CD4-positive, alpha-beta T cell treated with Interleukin-12 subunit alpha and Interleukin-12 subunit beta, for 1 hour (primary cell): ENCODE measurements around the gene COTL1.
A peak's percentile ranks its signal among the peaks of the same experiment; 100 is the strongest.

Experiments
- DNase-seq: peaks from one replicate; pipeline ENCODE4 v3.0.0-alpha.2; 2020

The COTL1 gene

DNA sequence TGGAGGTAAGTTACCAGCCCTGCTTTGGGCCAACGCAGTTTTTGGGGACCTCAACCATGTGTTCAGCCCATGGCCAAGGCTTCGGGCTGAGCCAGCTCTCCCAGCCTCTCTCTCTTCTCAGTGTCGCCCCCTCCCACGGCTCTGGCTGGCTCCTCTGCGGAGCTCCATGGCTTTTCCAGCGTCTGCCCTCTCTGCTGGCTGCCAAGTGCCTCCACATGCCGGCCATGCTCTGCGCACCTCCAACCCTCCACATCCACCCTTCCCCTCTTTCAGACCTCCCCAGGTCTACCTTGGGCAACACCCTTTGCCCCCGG, 23.2 kb downstream of the COTL1 start:
- DNase-seq: no peak

DNA sequence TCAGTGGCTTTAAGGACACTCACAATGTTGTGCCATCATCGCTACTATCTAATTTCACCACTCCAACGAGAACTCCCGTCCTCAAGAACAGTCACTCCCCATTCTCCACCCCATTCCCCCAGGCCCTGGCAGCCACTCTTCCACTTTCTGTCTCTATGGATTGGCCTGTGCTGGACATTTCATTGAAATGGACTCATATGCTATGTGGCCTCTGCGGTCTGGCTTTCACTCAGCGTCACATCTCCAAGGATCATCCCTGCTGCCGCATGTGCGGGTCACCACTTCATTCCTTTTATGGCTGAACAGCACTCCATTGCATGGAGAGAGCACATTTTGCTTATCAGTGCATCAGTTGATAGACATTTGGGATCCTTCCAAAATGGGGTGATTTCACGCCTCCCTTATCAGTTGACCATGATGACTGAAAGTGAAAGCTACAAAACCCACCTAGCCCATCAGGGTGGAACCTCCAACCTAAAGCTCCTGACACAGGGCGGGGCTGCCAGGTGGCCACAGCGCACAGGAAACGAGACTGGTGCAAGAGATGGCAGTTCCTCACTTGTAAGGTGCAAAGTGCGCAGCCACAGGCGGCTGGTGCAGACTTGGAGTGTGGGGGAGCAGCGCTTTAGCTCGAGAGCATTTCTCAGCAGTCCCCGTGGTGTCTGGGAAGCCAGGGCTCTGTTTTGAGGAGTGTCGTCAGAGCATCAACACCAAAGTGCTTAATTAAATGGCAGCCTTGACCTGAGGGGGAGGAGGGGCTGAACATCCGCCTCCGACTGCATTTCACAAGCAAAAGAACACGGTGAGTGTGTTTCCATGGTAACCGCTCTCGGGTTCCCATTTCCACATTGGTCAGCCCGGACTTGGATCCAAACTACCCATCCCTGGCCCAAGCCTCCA, 23.8 kb downstream of the COTL1 start:
- peak; percentile 88 for DNase-seq

- DNase-seq: no peak
Observed at GRCh38 chr16:84592718-84593117, 25.2 kb downstream of the COTL1 start.

DNA sequence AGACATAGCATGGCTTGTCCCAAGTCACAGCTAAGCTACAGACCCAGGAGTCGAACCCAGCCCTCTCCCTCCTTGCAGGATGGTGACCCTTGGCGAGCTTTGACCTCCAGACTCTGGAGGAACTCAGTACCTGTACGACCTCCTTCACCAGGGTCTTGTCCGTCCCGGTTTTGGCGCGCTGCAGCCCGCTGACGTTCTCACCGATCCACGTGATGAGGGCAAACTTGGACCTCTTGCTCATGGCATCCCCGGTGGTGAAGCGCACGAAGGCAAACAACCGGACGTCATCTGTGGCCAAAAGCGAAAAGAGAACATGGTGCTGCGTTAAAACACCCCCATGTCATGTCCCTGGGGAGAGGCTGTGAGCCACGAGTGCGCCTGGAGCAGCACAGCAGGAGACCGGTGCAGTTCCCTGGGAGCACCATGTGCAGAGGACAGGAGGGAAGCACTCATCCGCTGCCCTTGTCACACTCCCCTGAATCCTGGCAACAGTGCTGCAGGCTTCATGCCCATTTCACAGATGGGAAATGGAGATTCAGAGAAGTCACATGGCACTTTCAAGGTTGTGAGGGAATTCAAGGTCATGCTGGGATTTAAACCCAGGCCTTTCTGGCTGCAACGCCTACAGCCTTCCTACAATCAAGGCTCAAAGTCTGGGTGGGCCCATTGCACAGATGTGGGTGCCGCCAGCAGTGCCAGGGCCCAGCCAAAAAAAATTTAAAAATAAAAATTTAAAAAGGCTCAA, 27.7 kb downstream of the COTL1 start:
- DNase-seq: no peak

- DNase-seq: no peak
Observed at GRCh38 chr16:84588991-84589390, 28.9 kb downstream of the COTL1 start.

- no peak for DNase-seq
Observed at GRCh38 chr16:84585886-84586285, 32.0 kb downstream of the COTL1 start.

GRCh38 chr16:84585467-84585866, 32.4 kb downstream of the COTL1 start:
- DNase-seq: no peak

- no peak for DNase-seq
Observed at GRCh38 chr16:84584678-84585077, 33.2 kb downstream of the COTL1 start.

GRCh38 chr16:84583995-84584394, 33.9 kb downstream of the COTL1 start:
- DNase-seq: no peak

- DNase-seq: no peak
Observed at GRCh38 chr16:84582958-84583516, 34.8 kb downstream of the COTL1 start.

GRCh38 chr16:84581158-84581557, 36.7 kb downstream of the COTL1 start:
- DNase-seq: no peak

- no peak for DNase-seq
Observed at GRCh38 chr16:84579936-84580335, 37.9 kb downstream of the COTL1 start.

DNA sequence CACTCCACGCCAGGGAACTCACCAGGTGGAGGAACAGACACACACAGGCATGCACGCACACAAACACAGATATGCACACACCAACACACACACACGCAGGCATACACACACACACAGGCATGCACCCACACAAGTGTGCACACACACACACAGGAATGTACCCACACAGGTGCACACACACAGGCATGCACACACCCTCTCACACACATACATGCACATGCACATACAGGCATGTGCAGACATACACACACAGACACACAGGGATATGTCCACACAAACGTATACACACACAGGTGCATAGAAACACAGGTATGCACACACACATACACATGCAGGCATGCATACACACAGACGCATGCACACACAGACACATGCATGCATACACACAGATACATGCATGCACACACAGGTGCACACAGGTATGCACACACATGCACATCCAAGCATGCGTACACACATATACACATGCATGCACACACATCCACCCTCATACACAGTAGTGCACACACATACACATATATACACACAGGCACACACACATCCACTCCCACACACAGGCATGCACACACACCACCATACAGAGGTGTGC, 39.2 kb downstream of the COTL1 start:
- no peak for DNase-seq

GRCh38 chr16:84577034-84577803, 40.7 kb downstream of the COTL1 start:
- DNase-seq: no peak

DNA sequence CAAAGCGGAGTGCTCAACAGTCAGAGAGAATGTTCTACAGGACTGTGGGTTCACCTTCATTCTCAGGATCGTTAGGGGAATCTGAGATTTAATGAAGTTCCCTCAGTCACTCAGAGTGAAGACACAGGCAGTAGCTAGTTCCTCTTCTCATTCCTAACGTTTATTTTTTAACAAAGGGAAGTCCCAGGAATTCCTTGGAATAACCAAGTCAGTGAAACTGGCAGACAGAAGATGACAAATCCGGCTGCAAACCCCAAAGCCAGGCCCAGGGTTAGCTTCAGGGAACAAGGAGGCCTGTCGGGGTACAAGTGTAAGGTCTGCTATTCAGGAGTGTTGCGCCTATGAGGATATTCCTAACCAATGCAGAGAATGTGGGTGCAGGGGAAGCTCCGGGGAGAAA, 42.0 kb downstream of the COTL1 start:
- DNase-seq: no peak

GRCh38 chr16:84574191-84574590, 43.7 kb downstream of the COTL1 start:
- DNase-seq: no peak

DNA sequence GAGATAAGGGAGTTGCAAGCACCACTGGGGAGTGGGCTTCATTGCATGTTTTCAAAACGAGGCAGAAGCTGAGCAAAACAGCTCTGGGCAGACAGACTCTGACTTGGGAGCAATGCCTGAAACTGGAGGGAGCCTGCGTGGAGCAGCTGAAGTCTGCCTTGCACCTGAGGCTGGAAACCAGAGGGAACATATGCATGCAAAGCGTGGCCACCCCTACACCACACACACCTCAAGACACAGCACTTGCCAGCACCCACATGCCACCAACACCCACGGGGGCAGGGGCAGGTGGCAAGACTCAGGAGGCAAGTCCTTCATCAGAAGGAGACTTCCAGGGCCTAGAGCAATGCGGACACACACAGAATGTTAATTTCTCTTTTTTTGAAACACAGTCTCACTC, 45.8 kb downstream of the COTL1 start:
- no peak for DNase-seq

DNA sequence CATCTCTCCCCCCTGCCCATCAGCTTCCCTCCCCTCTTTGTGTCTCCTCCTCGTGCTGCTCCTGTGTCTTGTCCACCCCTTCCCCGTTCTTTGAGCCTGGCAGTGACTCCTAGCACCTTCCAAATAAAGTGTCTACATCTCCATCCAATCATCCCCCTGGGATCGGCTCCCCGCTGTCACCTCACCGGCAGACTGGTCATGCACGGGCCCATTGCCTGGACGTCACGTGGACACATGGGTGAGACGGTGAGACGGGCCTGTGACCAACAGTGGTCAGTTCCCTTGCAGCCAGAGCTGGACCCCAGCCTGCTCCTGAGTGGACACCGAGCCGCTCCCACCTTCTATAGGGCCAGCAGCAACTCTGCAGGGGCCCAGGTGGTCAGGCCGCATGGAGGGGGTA, 46.4 kb downstream of the COTL1 start:
- no peak for DNase-seq

- DNase-seq: no peak
Observed at GRCh38 chr16:84570739-84571403, 47.0 kb downstream of the COTL1 start.

GRCh38 chr16:84569382-84569987, 48.4 kb downstream of the COTL1 start:
- DNase-seq: no peak

DNA sequence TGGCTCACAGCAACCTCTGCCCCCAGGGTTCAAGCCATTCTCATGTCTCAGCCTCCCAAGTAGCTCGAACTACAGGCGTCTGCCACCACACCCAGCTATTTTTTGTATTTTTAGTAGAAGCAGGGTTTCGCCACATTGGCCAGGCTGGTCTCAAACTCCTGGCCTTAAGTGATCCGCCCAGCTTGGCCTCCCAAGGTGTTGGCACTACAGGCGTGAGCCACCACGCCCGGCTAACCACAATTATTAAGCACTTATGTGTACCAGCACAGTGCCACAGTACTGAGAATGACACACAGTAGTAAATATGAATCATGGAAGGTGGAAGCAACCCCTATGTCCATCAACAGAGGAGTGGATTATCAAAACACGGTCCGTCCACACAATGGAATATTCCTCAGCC, 49.8 kb downstream of the COTL1 start:
- no peak for DNase-seq
